CD4-positive, alpha-beta T cell treated with Interleukin-6 at 100 ng/mL for 8 hours (primary cell): ENCODE results near the gene N4BP2L1.

Experiments
- DNase-seq: peaks from one replicate; pipeline ENCODE4 v3.0.0-alpha.2; 2020; ENCODE audit warnings: mixed read lengths, low spot score

The N4BP2L1 gene

GRCh38 chr13:32427852-32428580, at the start of gene N4BP2L1:
TSS of gene N4BP2L1 (minus strand) at chr13:32428130. CDS start at chr13:32428082, 48 bp downstream.
- peak; percentile 83 for DNase-seq

GRCh38 chr13:32476892-32477291, 49.0 kb upstream of the N4BP2L1 start:
- DNase-seq: no peak

- no peak for DNase-seq
Measured at GRCh38 chr13:32476021-32476731, 48.2 kb upstream of the N4BP2L1 start.

- no peak for DNase-seq
Measured at GRCh38 chr13:32474999-32475792, 47.3 kb upstream of the N4BP2L1 start.

GRCh38 chr13:32473650-32474049, 45.7 kb upstream of the N4BP2L1 start:
- DNase-seq: no peak

GRCh38 chr13:32472194-32472621, 44.3 kb upstream of the N4BP2L1 start:
- no peak for DNase-seq

- no peak for DNase-seq
Measured at GRCh38 chr13:32471187-32471922, 43.4 kb upstream of the N4BP2L1 start.

- DNase-seq: no peak
Measured at GRCh38 chr13:32468502-32469142, 40.7 kb upstream of the N4BP2L1 start.

- no peak for DNase-seq
Measured at GRCh38 chr13:32456591-32456990, 28.7 kb upstream of the N4BP2L1 start.

GRCh38 chr13:32455594-32455903, 27.6 kb upstream of the N4BP2L1 start:
- DNase-seq: no peak

GRCh38 chr13:32454886-32455593, 27.1 kb upstream of the N4BP2L1 start:
- DNase-seq: no peak

GRCh38 chr13:32453981-32454380, 26.1 kb upstream of the N4BP2L1 start:
- no peak for DNase-seq

GRCh38 chr13:32448972-32449371, 21.0 kb upstream of the N4BP2L1 start:
- DNase-seq: no peak

GRCh38 chr13:32447894-32448623, 20.1 kb upstream of the N4BP2L1 start:
- DNase-seq: no peak

GRCh38 chr13:32446773-32447465, 19.0 kb upstream of the N4BP2L1 start:
- no peak for DNase-seq

- DNase-seq: no peak
Measured at GRCh38 chr13:32446220-32446619, 18.3 kb upstream of the N4BP2L1 start.

GRCh38 chr13:32445461-32445860, 17.5 kb upstream of the N4BP2L1 start:
- DNase-seq: no peak

- peak; percentile 37 for DNase-seq
Measured at GRCh38 chr13:32443111-32443510, 15.2 kb upstream of the N4BP2L1 start.

GRCh38 chr13:32438871-32439270, 10.9 kb upstream of the N4BP2L1 start:
- no peak for DNase-seq

- no peak for DNase-seq
Measured at GRCh38 chr13:32432856-32433255, 4.9 kb upstream of the N4BP2L1 start.
